CD8-positive, alpha-beta memory T cell (primary cell): ENCODE measurements around the gene EFCAB9. TPM values are rescaled to one million over a fixed set of nuclear protein-coding genes. Genes with fewer than 3 reads are reported as not detected.

Source experiments
- CTCF ChIA-PET: fragments of 350-600 bp; sonication (Branson Sonifier 250); formaldehyde crosslinking; loops from one replicate; lab custom pipeline; 2021; ENCODE audit warnings: antibody characterized with exemption; lab: Charles Lee
- POLR2A ChIA-PET: fragments of 350-600 bp; sonication (Branson Sonifier 250); formaldehyde crosslinking; loops from one replicate; lab custom pipeline; 2021; ENCODE audit warnings: antibody characterized with exemption; lab: Charles Lee
- DNase-seq, 5 donors: peaks; one replicate each; pipeline versions ENCODE4 v3.0.0 to v3.0.0-alpha.2; 2020 to 2022; ENCODE audit warnings: mixed read lengths in 1 of 5
- H3K27ac ChIP-seq: one replicate; pipeline ENCODE4 v1.7.0; 2013; ENCODE audit warnings: low read depth, mild to moderate bottlenecking, low read length, moderate library complexity
- H3K27me3 ChIP-seq: 2 replicates; pipeline ENCODE4 v1.7.0; 2013; ENCODE audit warnings: low read length, mild to moderate bottlenecking; ENCODE audit not compliant: insufficient read depth, poor library complexity, severe bottlenecking
- H3K36me3 ChIP-seq: 2 replicates; pipeline ENCODE4 v1.7.0; 2013; ENCODE audit warnings: mild to moderate bottlenecking, low read length, moderate library complexity; ENCODE audit not compliant: insufficient read depth
- H3K4me1 ChIP-seq: 2 replicates; pipeline ENCODE4 v1.7.0; 2013; ENCODE audit warnings: mild to moderate bottlenecking, low read length, moderate library complexity; ENCODE audit not compliant: insufficient read depth
- H3K4me3 ChIP-seq: 2 replicates; pipeline ENCODE4 v1.7.0; 2013; ENCODE audit warnings: mild to moderate bottlenecking, low read length
- H3K9me3 ChIP-seq: 2 replicates; pipeline ENCODE4 v1.7.0; 2013; ENCODE audit warnings: mild to moderate bottlenecking, low read length
- H3K27ac Mint-ChIP-seq, 8 donors: one replicate each; pipeline ENCODE4 v1.8.0; 2020 to 2021; ENCODE audit warnings: mixed read lengths in 8 of 8, mild to moderate bottlenecking in 6 of 8, inconsistent platforms in 3 of 8, moderate library complexity in 3 of 8
- H3K27me3 Mint-ChIP-seq, 2 donors: one replicate each; pipeline ENCODE4 v1.8.0; 2020 to 2021; ENCODE audit warnings: mixed read lengths in 2 of 2, mild to moderate bottlenecking in 1 of 2, moderate library complexity in 1 of 2
- H3K36me3 Mint-ChIP-seq, 3 donors: one replicate each; pipeline ENCODE4 v1.8.0; 2020 to 2021; ENCODE audit warnings: mixed read lengths in 3 of 3, inconsistent platforms in 1 of 3, mild to moderate bottlenecking in 1 of 3
- H3K4me1 Mint-ChIP-seq, 3 donors: one replicate each; pipeline ENCODE4 v1.8.0; 2020 to 2021; ENCODE audit warnings: mixed read lengths in 3 of 3, inconsistent platforms in 1 of 3, mild to moderate bottlenecking in 1 of 3
- H3K4me3 Mint-ChIP-seq, 7 donors: one replicate each; pipeline ENCODE4 v1.8.0; 2020 to 2021; ENCODE audit warnings: mixed read lengths in 7 of 7, mild to moderate bottlenecking in 6 of 7, moderate library complexity in 4 of 7, inconsistent platforms in 2 of 7
- H3K9me3 Mint-ChIP-seq, 5 donors: one replicate each; pipeline ENCODE4 v1.8.0; 2020 to 2022; ENCODE audit warnings: mixed read lengths in 5 of 5, mild to moderate bottlenecking in 3 of 5, moderate library complexity in 2 of 5, inconsistent platforms in 1 of 5
- polyA plus RNA-seq: library from polyadenylated mRNA; unstranded; fragments of 300-500 nt; fragmentation: Illumina TruSeq; gene quantifications from one replicate; pipeline ENCODE4 v1.2.3, GENCODE V29; 2021
- total RNA-seq, 2 experiments: library from RNA; stranded (reverse); gene quantifications; one replicate each; pipeline ENCODE4 v1.2.3, GENCODE V29; 2021

The EFCAB9 gene
- total RNA-seq (not detected), polyA plus RNA-seq (not detected)

GRCh38 chr5:172193872-172194271, at the start of gene EFCAB9:
Gene EFCAB9 (plus strand): TSS chr5:172194172. CDS start chr5:172194173, 1 bp downstream.
- no peaks in the 10 kb centered on the region for H3K36me3 Mint-ChIP-seq
- peak within 1 kb of the TSS in 1 of 7 donors; percentile 45 for H3K4me3 Mint-ChIP-seq
- Histone ChIP-seq H3K4me3 (no peak within 1 kb of the TSS), H3K9me3 (no peaks in the 10 kb centered on the region), H3K27me3 (no peaks in the 10 kb centered on the region), H3K36me3 (no peaks in the 10 kb centered on the region), H3K4me1 (no peaks in the 10 kb centered on the region), H3K27ac (no peak within 1 kb of the TSS)
- H3K27me3 Mint-ChIP-seq: peaks cover 0 to 8% of the 10 kb centered on the region in 2 donors
- no peaks in the 10 kb centered on the region for H3K9me3 Mint-ChIP-seq
- no peak for DNase-seq
- peaks cover 0 to 1% (median 0%) of the 10 kb centered on the region in 3 donors for H3K4me1 Mint-ChIP-seq
- CTCF ChIA-PET: interaction anchor here (0.8 kb wide), 1 partner anchor 88 kb away, joined by 3 read pairs; no protein-coding TSS in a partner anchor
- POLR2A ChIA-PET: interaction anchor here (0.6 kb wide), 1 partner anchor 136 kb away, joined by 3 read pairs; no protein-coding TSS in a partner anchor
- peak within 1 kb of the TSS in 1 of 8 donors; percentile 30 for H3K27ac Mint-ChIP-seq

- Mint-ChIP-seq H3K9me3 (no peaks in the 10 kb centered on the region), H3K36me3 (peaks cover 0 to 77% (median 8%) of the 10 kb centered on the region in 3 donors), H3K4me1 (peaks cover 85 to 97% (median 95%) of the 10 kb centered on the region in 3 donors), H3K27ac (peak overlapping the region; percentile 76 to 98 (median 84)), H3K4me3 (peak overlapping the region in 5 of 7 donors; percentile 6 to 62 (median 52)), H3K27me3 (peaks cover 0 to 2% of the 10 kb centered on the region in 2 donors)
- Histone ChIP-seq H3K27ac (no peak overlapping the region), H3K27me3 (no peaks in the 10 kb centered on the region), H3K4me3 (no peak overlapping the region), H3K9me3 (no peaks in the 10 kb centered on the region), H3K4me1 (peaks cover 94% of the 10 kb centered on the region), H3K36me3 (peaks cover 27% of the 10 kb centered on the region)
- DNase-seq: peak in 1 of 5 donors; percentile 42
- CTCF ChIA-PET: interaction anchor here (0.9 to 2.3 kb wide), 3 partner anchors 38 to 44 kb away, joined by 3 to 11 read pairs (median 3); partner anchors contain the start of gene STK10
- POLR2A ChIA-PET: no interaction called here
Observed at GRCh38 chr5:172144291-172144815, 49.6 kb upstream of the EFCAB9 start.

GRCh38 chr5:172144931-172145869, 48.8 kb upstream of the EFCAB9 start:
- Mint-ChIP-seq H3K27me3 (peaks cover 0 to 2% of the 10 kb centered on the region in 2 donors), H3K4me3 (peak overlapping the region in 3 of 7 donors; percentile 19 to 52 (median 20)), H3K27ac (peak overlapping the region; percentile 63 to 98 (median 93)), H3K36me3 (peaks cover 0 to 73% (median 6%) of the 10 kb centered on the region in 3 donors), H3K9me3 (no peaks in the 10 kb centered on the region), H3K4me1 (peaks cover 78 to 95% (median 93%) of the 10 kb centered on the region in 3 donors)
- no peak overlapping the region for H3K4me3 ChIP-seq
- no peaks in the 10 kb centered on the region for H3K9me3 ChIP-seq
- peak in 1 of 5 donors; percentile 12 for DNase-seq
- ChIA-PET POLR2A (no interaction called here), CTCF (interaction anchor here (0.6 to 1.5 kb wide), 3 partner anchors 39 to 44 kb away, joined by 3 to 5 read pairs (median 3); no protein-coding TSS in a partner anchor)
- peaks cover 93% of the 10 kb centered on the region for H3K4me1 ChIP-seq
- peak overlapping the region; percentile 38 for H3K27ac ChIP-seq
- no peaks in the 10 kb centered on the region for H3K27me3 ChIP-seq
- H3K36me3 ChIP-seq: peaks cover 27% of the 10 kb centered on the region

- Mint-ChIP-seq H3K27me3 (peaks cover 0 to 2% of the 10 kb centered on the region in 2 donors), H3K4me1 (peaks cover 81 to 95% (median 93%) of the 10 kb centered on the region in 3 donors), H3K9me3 (no peaks in the 10 kb centered on the region), H3K36me3 (peaks cover 0 to 76% (median 11%) of the 10 kb centered on the region in 3 donors), H3K4me3 (peak overlapping the region in 2 of 7 donors; percentile 36 to 68), H3K27ac (peak overlapping the region; percentile 78 to 98 (median 94))
- H3K4me1 ChIP-seq: peaks cover 95% of the 10 kb centered on the region
- no peak overlapping the region for H3K27ac ChIP-seq
- no peak overlapping the region for H3K4me3 ChIP-seq
- H3K27me3 ChIP-seq: no peaks in the 10 kb centered on the region
- peaks cover 24% of the 10 kb centered on the region for H3K36me3 ChIP-seq
- no peaks in the 10 kb centered on the region for H3K9me3 ChIP-seq
- CTCF ChIA-PET: interaction anchor here (1.5 kb wide), 1 partner anchor 40 kb away, joined by 5 read pairs; no protein-coding TSS in a partner anchor
- DNase-seq: peak in 1 of 5 donors; percentile 34
- POLR2A ChIA-PET: no interaction called here
Observed at GRCh38 chr5:172145870-172146747, 47.9 kb upstream of the EFCAB9 start.

GRCh38 chr5:172146748-172147092, 47.3 kb upstream of the EFCAB9 start:
- no peaks in the 10 kb centered on the region for H3K27me3 ChIP-seq
- H3K4me1 Mint-ChIP-seq: peaks cover 80 to 97% (median 95%) of the 10 kb centered on the region in 3 donors
- no peaks in the 10 kb centered on the region for H3K9me3 Mint-ChIP-seq

GRCh38 chr5:172147857-172148256, 46.1 kb upstream of the EFCAB9 start:
- peak overlapping the region; percentile 7 for H3K27ac ChIP-seq
- Mint-ChIP-seq H3K9me3 (no peaks in the 10 kb centered on the region), H3K4me1 (peaks cover 80 to 97% (median 95%) of the 10 kb centered on the region in 3 donors), H3K36me3 (peaks cover 7 to 80% (median 20%) of the 10 kb centered on the region in 3 donors), H3K27me3 (peaks cover 0 to 2% of the 10 kb centered on the region in 2 donors), H3K27ac (peak overlapping the region; percentile 84 to 97 (median 94)), H3K4me3 (peak overlapping the region in 3 of 7 donors; percentile 11 to 66 (median 39))
- H3K9me3 ChIP-seq: no peaks in the 10 kb centered on the region
- peaks cover 95% of the 10 kb centered on the region for H3K4me1 ChIP-seq
- ChIA-PET CTCF (interaction anchor here (1.2 kb wide), 1 partner anchor 26 kb away, joined by 4 read pairs; no protein-coding TSS in a partner anchor), POLR2A (no interaction called here)
- no peak overlapping the region for H3K4me3 ChIP-seq
- H3K27me3 ChIP-seq: no peaks in the 10 kb centered on the region
- DNase-seq: peak in 4 of 5 donors; percentile 12 to 54 (median 18)
- H3K36me3 ChIP-seq: peaks cover 32% of the 10 kb centered on the region

More at GRCh38 chr5:172146748-172147092, 47.3 kb upstream of the EFCAB9 start:
- peaks cover 0 to 2% of the 10 kb centered on the region in 2 donors for H3K27me3 Mint-ChIP-seq
- H3K36me3 Mint-ChIP-seq: peaks cover 2 to 80% (median 14%) of the 10 kb centered on the region in 3 donors
- peaks cover 25% of the 10 kb centered on the region for H3K36me3 ChIP-seq
- ChIA-PET POLR2A (interaction anchor here (0.7 kb wide), 1 partner anchor 83 kb away, joined by 4 read pairs; no protein-coding TSS in a partner anchor), CTCF (no interaction called here)
- peak in 1 of 5 donors; percentile 6 for DNase-seq
- H3K27ac ChIP-seq: no peak overlapping the region
- H3K4me3 Mint-ChIP-seq: peak overlapping the region in 4 of 7 donors; percentile 41 to 68 (median 56)
- H3K27ac Mint-ChIP-seq: peak overlapping the region; percentile 61 to 97 (median 94)
- no peak overlapping the region for H3K4me3 ChIP-seq
- no peaks in the 10 kb centered on the region for H3K9me3 ChIP-seq
- H3K4me1 ChIP-seq: peaks cover 95% of the 10 kb centered on the region

- Histone ChIP-seq H3K36me3 (peaks cover 32% of the 10 kb centered on the region), H3K27ac (peak overlapping the region; percentile 7), H3K27me3 (no peaks in the 10 kb centered on the region), H3K9me3 (no peaks in the 10 kb centered on the region), H3K4me1 (peaks cover 95% of the 10 kb centered on the region), H3K4me3 (no peak overlapping the region)
- POLR2A ChIA-PET: no interaction called here
- Mint-ChIP-seq H3K9me3 (no peaks in the 10 kb centered on the region), H3K27ac (peak overlapping the region in 7 of 8 donors; percentile 84 to 96 (median 93)), H3K27me3 (peaks cover 0 to 2% of the 10 kb centered on the region in 2 donors), H3K4me1 (peaks cover 80 to 97% (median 95%) of the 10 kb centered on the region in 3 donors), H3K4me3 (peak overlapping the region in 3 of 7 donors; percentile 28 to 66 (median 31)), H3K36me3 (peaks cover 7 to 84% (median 25%) of the 10 kb centered on the region in 3 donors)
- peak in 1 of 5 donors; percentile 25 for DNase-seq
- CTCF ChIA-PET: interaction anchor here (1.2 kb wide), 1 partner anchor 26 kb away, joined by 4 read pairs; no protein-coding TSS in a partner anchor
Observed at GRCh38 chr5:172148381-172148780, 45.6 kb upstream of the EFCAB9 start.
